C4-2B (cell line): Measurements from ENCODE around the gene NDUFAF5.

Source experiments
- ZFX ChIP-seq: fragments of 450-650 bp; IDR thresholded peaks from 2 replicates; pipeline ENCODE4 v1.6.1; 2017
- TF ChIP-seq, protein P1 (sequence below): fragments of 450-650 bp; conservative IDR thresholded peaks from 2 replicates; pipeline ENCODE4 v1.5.1; 2017; ENCODE audit warnings: mild to moderate bottlenecking

DNA sequence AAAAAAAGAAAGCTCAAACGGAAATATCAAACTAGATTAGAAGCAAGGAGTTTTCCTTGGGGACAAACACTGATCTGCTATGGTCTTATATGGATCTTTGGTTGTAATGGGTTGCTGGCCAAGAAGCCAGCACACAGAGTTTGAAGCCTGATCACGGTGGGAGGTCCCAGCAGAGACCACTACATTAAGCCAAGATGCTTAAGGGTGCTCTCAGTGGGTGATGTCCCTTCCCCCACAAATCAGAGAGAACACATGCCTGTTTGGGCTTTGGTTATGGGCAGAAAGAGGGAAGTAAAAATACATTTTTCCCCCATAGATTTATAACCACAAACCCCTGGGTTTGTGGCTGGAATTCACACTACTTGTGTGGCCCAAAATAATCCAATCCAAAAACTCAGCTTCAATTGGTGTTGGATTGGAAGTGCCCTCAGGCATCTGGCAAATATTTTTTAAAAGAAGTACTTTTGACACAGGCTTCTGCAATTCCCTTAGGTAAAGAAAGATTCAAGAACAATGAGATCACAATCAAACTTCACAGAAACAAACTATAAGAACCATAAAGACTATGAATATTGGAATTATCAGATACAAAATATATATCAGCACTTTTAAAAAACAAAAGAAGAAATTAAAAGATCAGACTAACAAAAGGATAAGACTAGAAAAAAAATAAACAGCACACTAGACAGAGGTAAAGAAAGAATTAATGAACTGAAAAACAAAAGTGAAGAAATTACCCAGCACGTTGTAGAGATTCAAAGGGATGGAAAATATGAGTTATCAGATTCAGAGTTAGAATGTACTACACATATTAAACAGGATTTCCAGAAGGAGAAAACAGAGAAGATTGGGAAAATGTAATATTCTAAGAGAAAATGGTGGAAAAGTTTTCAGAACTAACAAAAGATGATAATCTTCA, 44.8 kb upstream of the NDUFAF5 start:
- TF ChIP-seq, protein P1, sequence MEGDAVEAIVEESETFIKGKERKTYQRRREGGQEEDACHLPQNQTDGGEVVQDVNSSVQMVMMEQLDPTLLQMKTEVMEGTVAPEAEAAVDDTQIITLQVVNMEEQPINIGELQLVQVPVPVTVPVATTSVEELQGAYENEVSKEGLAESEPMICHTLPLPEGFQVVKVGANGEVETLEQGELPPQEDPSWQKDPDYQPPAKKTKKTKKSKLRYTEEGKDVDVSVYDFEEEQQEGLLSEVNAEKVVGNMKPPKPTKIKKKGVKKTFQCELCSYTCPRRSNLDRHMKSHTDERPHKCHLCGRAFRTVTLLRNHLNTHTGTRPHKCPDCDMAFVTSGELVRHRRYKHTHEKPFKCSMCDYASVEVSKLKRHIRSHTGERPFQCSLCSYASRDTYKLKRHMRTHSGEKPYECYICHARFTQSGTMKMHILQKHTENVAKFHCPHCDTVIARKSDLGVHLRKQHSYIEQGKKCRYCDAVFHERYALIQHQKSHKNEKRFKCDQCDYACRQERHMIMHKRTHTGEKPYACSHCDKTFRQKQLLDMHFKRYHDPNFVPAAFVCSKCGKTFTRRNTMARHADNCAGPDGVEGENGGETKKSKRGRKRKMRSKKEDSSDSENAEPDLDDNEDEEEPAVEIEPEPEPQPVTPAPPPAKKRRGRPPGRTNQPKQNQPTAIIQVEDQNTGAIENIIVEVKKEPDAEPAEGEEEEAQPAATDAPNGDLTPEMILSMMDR, result no peak
- no peak for TF ChIP-seq ZFX
